ENCODE measurements around the gene TDRD7. TPM values are rescaled to one million over a fixed set of nuclear protein-coding genes. Genes with fewer than 3 reads are reported as not detected.

TDRD7 gene
- total and polyA plus RNA-seq, 9 of the 15 experiments (the other 6 are each of a cell fraction or from before 2014, with no cell fraction given): 2.2 to 7.7 (median 5.2) TPM

GRCh38 chr9:97501177-97501971, 89.5 kb downstream of the TDRD7 start, which contains the start of gene TMOD1 (continued):
- no peak for TF ChIP-seq ZBTB40 (IDR thresholded peaks at IDR 0.05)
- no peak for TF ChIP-seq ZBTB40 (CRISPR knock-in tag; IDR thresholded peaks at IDR 0.05)
- peak; percentile 38; the same call in 1 of the 2 replicates for TF ChIP-seq BCOR (IDR thresholded peaks at IDR 0.05)
- TF ChIP-seq RBM14 (IDR thresholded peaks at IDR 0.05; ENCODE audit: borderline replicate concordance, insufficient read depth, low read depth, low read length): no peak
- TF ChIP-seq ADNP (tag; IDR thresholded peaks at IDR 0.05): no peak
- peak; percentile 71 for TF ChIP-seq POLR2G (IDR thresholded peaks at IDR 0.05; ENCODE audit: low read depth, low read length)
- TF ChIP-seq TEAD4 (IDR thresholded peaks at IDR 0.05; ENCODE audit: low read length): peak; percentile 36; the same call in 1 of the 2 replicates
- TF ChIP-seq TEAD4 (CRISPR knock-in tag; IDR thresholded peaks at IDR 0.05; ENCODE audit: borderline replicate concordance): no peak
- 0 out of 4 replicates have a peak, but pooled peaks of 1 of the 2 experiments have one; percentile 51 for TF ChIP-seq FOXK2 (conservative IDR thresholded peaks at IDR 0.05 in 1 of 2, IDR thresholded peaks at IDR 0.05 in 1 of 2; ENCODE audit: low read depth in 2 of 2)
- no peak for TF ChIP-seq SRSF9 (IDR thresholded peaks at IDR 0.05; ENCODE audit: borderline replicate concordance, low read depth, low read length)
- peak; percentile 64 for TF ChIP-seq CXXC5 (CRISPR knock-in tag; IDR thresholded peaks at IDR 0.05)
- TF ChIP-seq CTBP1 (IDR thresholded peaks at IDR 0.05; ENCODE audit: borderline replicate concordance): peak; percentile 46; the same call in 1 of the 2 replicates
- peak in 1 of 2 experiments; percentile 9; a peak in 1 of 4 replicates for TF ChIP-seq NONO (IDR thresholded peaks at IDR 0.05; ENCODE audit: low read depth in 2 of 2, low read length in 1 of 2)
- TF ChIP-seq CTCF (IDR thresholded peaks at IDR 0.05 in 2 of 3, conservative IDR thresholded peaks at IDR 0.05 in 1 of 3; ENCODE audit: insufficient read depth in 2 of 3, low read depth in 1 of 3, low read length in 3 of 3): peak; percentile 18 to 55 (median 38); a peak in 4 of 6 replicates
- peak; percentile 54 to 66; a peak in 3 of 4 replicates for TF ChIP-seq MAZ (CRISPR knock-in tag; conservative IDR thresholded peaks at IDR 0.05 in 1 of 2, IDR thresholded peaks at IDR 0.05 in 1 of 2)
- peak; percentile 18 for TF ChIP-seq HMGN3 (IDR thresholded peaks at IDR 0.05; ENCODE audit: borderline replicate concordance, extremely low read depth, insufficient read length, low read depth, low read length)

Data from K562 (cell line).